Measurements from ENCODE around the gene CACNA1B.

CACNA1B gene

GRCh38 chr9:137970686-137971476, 93.3 kb downstream of the CACNA1B start:
- H3K9me3 Mint-ChIP-seq: peaks cover 2% of the 10 kb centered on the region
- H3K36me3 Mint-ChIP-seq (ENCODE audit: low read depth): no peaks in the 10 kb centered on the region
- H3K4me1 Mint-ChIP-seq: peaks cover 6% of the 10 kb centered on the region
- H3K27ac Mint-ChIP-seq: peak overlapping the region in 1 of 3 experiments; percentile 6
- peaks cover 6% of the 10 kb centered on the region for H3K27me3 Mint-ChIP-seq (ENCODE audit: low read depth)
- no peak overlapping the region for H3K4me3 Mint-ChIP-seq
- TF ChIP-seq CTCF (IDR thresholded peaks at IDR 0.05; ENCODE audit: unreplicated experiment in 3 of 3): no peak

- H3K9me3 Mint-ChIP-seq: peaks cover 2% of the 10 kb centered on the region
- no peak for TF ChIP-seq CTCF (IDR thresholded peaks at IDR 0.05; ENCODE audit: unreplicated experiment in 3 of 3)
- no peak overlapping the region for H3K4me3 Mint-ChIP-seq
- peaks cover 9% of the 10 kb centered on the region for H3K4me1 Mint-ChIP-seq
- no peaks in the 10 kb centered on the region for H3K36me3 Mint-ChIP-seq (ENCODE audit: low read depth)
- peaks cover 6% of the 10 kb centered on the region for H3K27me3 Mint-ChIP-seq (ENCODE audit: low read depth)
- H3K27ac Mint-ChIP-seq: no peak overlapping the region
Measured at GRCh38 chr9:137971477-137972138, 94.0 kb downstream of the CACNA1B start.

GRCh38 chr9:137972355-137972987, 94.9 kb downstream of the CACNA1B start:
- H3K4me3 Mint-ChIP-seq: no peak overlapping the region
- peaks cover 8% of the 10 kb centered on the region for H3K4me1 Mint-ChIP-seq
- H3K9me3 Mint-ChIP-seq: no peaks in the 10 kb centered on the region
- peaks cover 7% of the 10 kb centered on the region for H3K27me3 Mint-ChIP-seq (ENCODE audit: low read depth)
- H3K27ac Mint-ChIP-seq: no peak overlapping the region
- no peaks in the 10 kb centered on the region for H3K36me3 Mint-ChIP-seq (ENCODE audit: low read depth)
- TF ChIP-seq CTCF (IDR thresholded peaks at IDR 0.05; ENCODE audit: unreplicated experiment in 3 of 3): no peak

GRCh38 chr9:137972988-137973470, 95.4 kb downstream of the CACNA1B start:
- Mint-ChIP-seq H3K27me3 (ENCODE audit: low read depth) (peaks cover 11% of the 10 kb centered on the region), H3K9me3 (no peaks in the 10 kb centered on the region), H3K4me3 (no peak overlapping the region), H3K36me3 (ENCODE audit: low read depth) (no peaks in the 10 kb centered on the region), H3K27ac (no peak overlapping the region), H3K4me1 (peaks cover 3% of the 10 kb centered on the region)
- TF ChIP-seq CTCF (IDR thresholded peaks at IDR 0.05; ENCODE audit: unreplicated experiment in 3 of 3): no peak

GRCh38 chr9:137973829-137974416, 96.3 kb downstream of the CACNA1B start:
- no peak for TF ChIP-seq CTCF (IDR thresholded peaks at IDR 0.05; ENCODE audit: unreplicated experiment in 3 of 3)
- H3K27me3 Mint-ChIP-seq (ENCODE audit: low read depth): peaks cover 11% of the 10 kb centered on the region

More at GRCh38 chr9:137973829-137974416, 96.3 kb downstream of the CACNA1B start:
- H3K4me3 Mint-ChIP-seq: no peak overlapping the region
- H3K4me1 Mint-ChIP-seq: peaks cover 3% of the 10 kb centered on the region
- H3K9me3 Mint-ChIP-seq: no peaks in the 10 kb centered on the region
- H3K36me3 Mint-ChIP-seq (ENCODE audit: low read depth): no peaks in the 10 kb centered on the region
- no peak overlapping the region for H3K27ac Mint-ChIP-seq
